Suppressor macrophage treated with lipopolysaccharide for 1 hour (primary cell): ENCODE measurements around the gene TBC1D7.

ENCODE experiments used
- DNase-seq, 3 donors: peaks; one replicate each; pipeline ENCODE4 v3.0.0-alpha.2; 2020 to 2022

TBC1D7 gene

GRCh38 chr6:13290335-13290734 lies 38.0 kb downstream of the TBC1D7 start:
- DNase-seq, result no peak

- no peak for DNase-seq
Observed at GRCh38 chr6:13289789-13290318, 38.5 kb downstream of the TBC1D7 start.

- no peak for DNase-seq
Observed at GRCh38 chr6:13288969-13289391, 39.4 kb downstream of the TBC1D7 start.

GRCh38 chr6:13288481-13288880 lies 39.9 kb downstream of the TBC1D7 start:
- DNase-seq, result no peak

GRCh38 chr6:13287104-13287503 lies 41.2 kb downstream of the TBC1D7 start:
- no peak for DNase-seq

GRCh38 chr6:13286181-13286580 lies 42.2 kb downstream of the TBC1D7 start:
- DNase-seq, result peak; percentile 50 to 57 (median 56)

DNA sequence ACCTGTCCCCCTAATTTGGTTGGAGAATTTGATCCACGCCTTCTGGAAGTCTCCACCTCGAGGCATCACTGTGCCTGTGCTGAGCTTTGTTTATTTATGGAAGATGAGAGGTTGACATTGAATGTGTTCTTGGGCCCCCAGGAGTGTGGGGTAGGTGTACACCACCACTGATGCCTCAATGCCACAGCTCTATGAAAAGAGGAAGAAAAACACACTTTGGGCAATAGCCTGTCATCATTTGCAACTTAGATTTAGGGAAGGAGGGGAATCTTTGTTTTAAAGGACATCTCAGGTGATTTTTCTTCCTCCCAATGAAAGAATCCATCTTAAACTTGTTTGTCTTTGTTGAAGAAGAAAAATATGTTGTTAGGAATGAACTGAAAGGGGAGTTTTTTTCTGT lies 42.6 kb downstream of the TBC1D7 start:
- peak in 1 of 3 donors; percentile 40 for DNase-seq

- no peak for DNase-seq
Observed at GRCh38 chr6:13284646-13285045, 43.7 kb downstream of the TBC1D7 start.

DNA sequence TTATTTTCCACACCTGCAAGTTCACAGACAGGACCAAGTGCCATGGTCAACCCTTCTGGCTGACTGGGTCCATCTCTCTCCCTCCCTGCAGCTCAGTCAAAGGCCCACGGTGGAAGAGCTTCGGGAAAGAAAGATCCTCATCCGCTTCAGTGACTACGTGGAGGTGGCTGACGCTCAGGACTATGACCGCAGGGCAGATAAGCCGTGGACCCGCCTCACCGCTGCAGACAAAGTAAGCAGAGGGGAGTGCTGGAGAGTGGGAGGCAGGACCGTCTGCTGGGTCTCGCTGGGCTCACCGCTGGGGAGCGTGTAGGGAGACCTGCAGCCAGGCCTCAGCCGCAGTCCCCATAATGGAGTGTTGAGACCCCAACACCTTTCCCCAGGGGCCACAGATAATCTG lies 45.0 kb downstream of the TBC1D7 start:
- DNase-seq, result no peak

DNA sequence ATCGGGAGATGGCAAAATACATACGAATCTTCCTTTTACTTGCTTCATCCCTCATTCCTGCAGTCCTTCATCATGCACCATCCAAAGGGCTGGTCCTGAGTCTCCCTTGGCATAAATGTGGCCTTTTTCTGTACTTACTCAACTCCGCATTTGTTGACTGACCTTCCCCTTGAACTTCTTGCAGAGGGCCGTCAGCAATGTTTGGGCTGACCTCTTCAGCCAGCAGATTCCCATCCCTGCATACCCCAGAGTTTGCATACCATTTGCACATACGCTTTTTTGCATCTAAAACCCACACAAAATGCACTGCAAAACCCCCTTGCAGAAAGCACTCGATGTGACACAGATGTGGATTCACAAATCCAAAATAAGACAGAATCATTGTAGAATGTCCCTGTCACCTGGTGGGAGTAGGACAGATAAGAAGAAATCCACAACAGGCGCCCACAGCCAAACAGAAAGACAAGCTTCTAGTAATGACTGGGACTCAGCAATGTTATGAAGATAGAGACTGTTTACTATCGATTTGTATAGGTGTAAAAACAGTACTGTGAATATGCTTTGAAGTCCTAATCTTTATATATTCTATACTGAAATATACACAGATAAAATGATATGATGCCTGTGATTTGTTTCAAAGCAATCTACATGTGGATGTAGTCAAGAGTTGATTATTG lies 45.8 kb downstream of the TBC1D7 start:
- no peak for DNase-seq

DNA sequence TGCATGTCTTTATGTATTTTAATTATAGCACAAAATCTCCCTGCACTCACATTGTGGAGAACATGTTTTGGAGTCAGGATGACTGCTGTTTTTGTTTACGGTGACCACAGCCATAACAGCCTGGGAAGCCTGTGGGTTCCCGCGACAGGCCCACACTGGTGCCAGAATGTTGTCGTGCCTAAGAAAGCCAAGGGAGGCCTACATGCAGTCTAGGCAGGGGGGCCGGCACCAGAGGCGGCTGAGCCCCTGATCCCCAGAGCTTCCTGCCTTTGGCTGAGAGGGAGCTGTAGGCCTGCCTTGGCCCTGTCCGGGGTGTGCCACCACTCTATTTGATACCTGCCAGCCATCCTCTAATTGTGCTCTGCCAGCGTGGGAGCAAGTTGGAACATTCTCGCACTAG lies 46.7 kb downstream of the TBC1D7 start:
- no peak for DNase-seq

GRCh38 chr6:13280254-13280653 lies 48.1 kb downstream of the TBC1D7 start:
- no peak for DNase-seq

DNA sequence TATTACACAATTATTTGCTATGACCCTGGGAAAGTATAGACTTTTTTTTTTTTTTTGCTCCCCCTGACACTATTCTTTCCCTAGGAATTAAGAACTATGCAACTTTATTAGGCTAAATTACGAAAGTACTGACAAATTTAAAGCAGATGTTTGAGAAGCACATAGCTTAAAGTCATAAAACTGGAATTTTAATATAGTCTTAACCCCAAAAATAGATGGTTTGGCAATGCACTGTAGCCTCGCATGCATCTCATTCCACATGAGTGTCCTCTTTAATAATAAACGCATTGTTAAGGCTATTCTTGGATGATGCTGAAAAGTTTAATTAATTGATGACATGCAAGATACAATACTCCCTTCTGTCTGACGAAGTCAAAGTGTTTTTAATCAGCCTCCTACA lies 49.3 kb downstream of the TBC1D7 start:
- no peak for DNase-seq

- DNase-seq, result no peak
Observed at GRCh38 chr6:13278164-13278563, 50.2 kb downstream of the TBC1D7 start.

DNA sequence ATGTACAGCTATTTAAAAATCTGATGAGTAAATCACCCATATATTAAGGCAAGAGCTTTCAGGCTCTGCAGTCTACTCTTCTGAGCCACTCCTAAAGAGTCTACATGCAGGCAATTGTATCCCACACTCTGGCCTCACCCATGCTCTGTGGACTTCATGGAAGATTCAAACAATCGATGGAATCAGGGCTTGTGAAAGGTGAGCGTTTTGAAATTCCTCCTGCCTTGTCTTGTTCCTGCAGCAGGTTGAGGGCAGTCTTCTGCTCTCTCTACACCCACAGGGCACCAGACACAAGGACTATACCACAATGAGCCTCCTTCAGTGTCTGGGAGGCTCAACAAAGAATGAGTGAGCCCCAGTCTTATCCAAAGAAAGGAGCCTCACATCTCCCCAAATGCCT lies 51.1 kb downstream of the TBC1D7 start:
- DNase-seq, result no peak

DNA sequence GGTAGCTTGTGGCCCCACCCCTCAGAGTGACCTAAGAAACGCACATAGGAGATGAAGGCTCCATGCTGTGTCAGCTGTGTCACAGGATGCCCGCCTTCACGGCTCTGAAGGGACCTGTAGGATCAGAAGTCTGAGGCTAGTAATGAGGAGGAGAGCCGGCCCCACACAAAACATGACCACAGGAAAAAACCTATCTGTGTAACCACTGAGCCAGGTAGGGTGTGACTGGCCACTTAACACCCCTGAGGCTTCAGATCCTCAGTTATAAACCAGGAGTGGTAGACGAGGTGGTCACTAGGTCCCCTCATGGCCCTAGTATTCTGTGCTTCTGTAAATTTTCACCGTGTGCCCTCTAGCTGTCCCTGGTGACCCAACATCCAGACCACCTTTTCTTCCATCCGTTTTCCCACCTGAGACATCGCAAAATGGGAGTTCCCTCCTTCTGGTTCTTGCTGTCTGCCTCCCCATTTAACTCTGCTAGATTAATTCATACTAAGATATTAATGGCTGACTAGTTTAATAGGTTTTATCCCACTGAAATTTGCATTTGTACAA lies 52.8 kb downstream of the TBC1D7 start:
- DNase-seq, result no peak

- no peak for DNase-seq
Observed at GRCh38 chr6:13274707-13275434, 53.5 kb downstream of the TBC1D7 start.

DNA sequence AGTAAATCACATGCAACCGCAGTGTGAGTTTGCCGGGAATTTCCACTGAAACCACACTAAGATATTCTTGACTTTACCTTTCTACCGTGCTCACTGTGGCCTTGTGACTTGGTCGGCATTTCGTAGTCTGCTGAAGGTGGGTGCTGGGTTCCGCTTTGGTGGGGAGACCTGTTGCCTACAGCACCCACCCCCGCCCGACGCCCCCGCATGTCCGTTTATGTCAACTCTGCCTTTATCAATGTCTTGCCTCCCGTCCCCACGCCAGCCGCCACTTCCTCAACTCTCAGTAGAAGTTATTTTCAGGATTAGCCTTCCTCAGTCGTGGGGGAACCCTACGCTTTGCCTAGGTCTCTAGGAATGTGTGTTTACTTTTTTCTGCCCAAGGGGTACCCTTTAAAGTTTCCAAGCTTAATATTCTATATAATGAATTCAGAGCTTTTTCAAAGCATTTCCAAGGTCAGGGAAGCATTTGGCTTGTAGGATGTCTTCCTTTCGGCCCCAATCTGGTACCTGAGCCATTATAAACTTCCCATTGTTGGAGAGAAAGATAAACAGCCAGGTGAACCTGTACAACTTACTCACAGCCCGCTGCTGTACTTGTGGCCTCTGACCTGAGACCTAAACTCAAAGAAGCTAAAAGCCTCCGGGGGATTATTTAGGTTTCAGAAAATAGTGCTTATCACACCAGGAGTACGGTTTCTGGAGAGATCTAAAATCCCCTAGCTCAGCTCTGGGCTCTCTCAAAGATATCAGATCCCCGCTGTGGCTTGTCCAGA lies 54.2 kb downstream of the TBC1D7 start:
- peak; percentile 78 to 92 (median 86) for DNase-seq

DNA sequence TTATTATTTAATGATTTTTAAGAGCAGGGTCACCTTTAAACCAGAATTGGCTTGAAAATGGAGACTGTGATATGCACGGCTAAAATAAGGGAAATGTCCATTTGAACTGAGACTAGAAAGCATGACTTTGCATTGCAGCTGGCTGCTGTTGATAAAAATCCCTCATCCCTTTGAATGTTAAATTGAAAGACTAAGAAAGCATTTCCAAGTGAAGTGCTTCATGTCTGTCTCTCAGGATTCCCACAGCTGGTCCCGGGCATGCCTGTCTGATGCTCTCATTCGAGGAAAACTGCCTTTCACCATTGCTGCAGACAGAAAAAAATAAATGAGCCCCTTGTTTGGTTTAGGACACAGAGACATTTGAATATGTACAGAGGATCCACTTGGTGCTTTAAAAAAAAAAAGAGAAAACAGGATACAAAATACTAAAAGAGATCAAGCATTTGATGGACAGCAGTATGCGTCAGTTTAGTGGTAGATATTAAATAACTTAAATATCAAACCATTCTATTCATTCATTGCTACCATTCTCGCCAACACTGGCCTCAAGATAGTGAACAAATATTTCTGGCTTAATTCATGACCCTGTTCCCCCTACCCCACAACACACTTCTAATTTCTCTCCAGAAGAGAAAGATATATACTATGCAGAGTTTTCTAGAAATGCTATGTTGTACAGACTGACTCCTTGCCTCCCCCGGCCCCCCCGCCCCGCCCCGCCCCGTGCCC lies 55.0 kb downstream of the TBC1D7 start:
- DNase-seq, result no peak

- DNase-seq, result peak; percentile 84 to 94 (median 94)
Observed at GRCh38 chr6:13272131-13273046, 55.9 kb downstream of the TBC1D7 start.

DNA sequence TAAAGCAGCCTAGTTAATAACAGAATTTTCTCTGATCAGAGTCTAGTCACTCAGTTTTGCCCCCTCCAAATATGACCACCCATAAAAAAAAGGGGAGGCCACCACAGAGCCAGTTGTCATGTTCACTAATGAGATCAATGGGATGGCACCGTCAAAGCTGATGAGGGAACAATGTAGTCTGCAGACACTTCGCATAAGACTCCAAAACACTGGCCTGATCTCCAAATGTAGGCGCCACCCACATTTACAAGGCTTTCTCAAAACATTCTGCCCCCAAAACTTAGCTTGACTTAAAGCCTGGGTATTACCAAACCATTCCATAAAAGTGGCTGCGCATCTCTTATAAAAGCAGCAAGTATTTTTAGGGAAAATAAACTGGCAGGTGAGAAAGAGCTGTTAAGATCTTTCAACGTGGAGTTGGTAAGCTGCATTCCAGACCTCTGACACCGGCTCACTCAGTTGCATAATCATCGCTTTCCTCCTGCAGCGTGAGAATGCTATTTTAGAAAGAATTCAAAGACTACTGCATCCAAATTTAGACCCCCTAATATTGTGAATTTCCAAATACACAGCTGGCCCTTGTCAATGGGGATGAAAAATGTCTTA lies 59.3 kb downstream of the TBC1D7 start:
- no peak for DNase-seq
